Measurements from ENCODE around the gene FHAD1. TPM values are rescaled to one million over a fixed set of nuclear protein-coding genes. Genes with fewer than 3 reads are reported as not detected.

The FHAD1 gene
- total RNA-seq, 1 donor, result 0.72 TPM

DNA sequence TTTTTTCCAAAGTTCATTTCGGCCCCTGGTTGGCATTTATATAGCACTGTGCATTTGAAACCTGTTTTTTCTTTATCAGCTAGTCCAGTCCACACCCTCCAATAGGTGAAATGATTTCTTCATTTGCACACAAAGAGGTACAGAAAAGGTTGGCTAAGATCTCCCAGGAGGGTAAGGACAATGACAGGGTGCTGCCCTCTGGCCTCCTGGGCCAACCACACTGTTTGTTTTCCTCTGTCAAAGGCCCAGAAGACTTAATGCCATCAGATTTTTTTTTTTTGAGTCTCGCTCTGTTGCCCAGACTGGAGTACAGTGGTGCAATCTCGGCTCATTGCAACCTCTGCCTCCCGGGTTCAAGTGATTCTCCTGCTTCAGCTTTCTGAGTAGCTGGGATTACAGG, 92.5 kb downstream of the FHAD1 start:
- no peak overlapping the region for H3K4me2 ChIP-seq (ENCODE audit: insufficient read depth, low read length)
- no peak for DNase-seq (ENCODE audit: insufficient read length, low spot score, missing footprints)
- H3K79me2 ChIP-seq (ENCODE audit: insufficient read depth, low read length), result no peaks in the 10 kb centered on the region
- H3K36me3 ChIP-seq (ENCODE audit: insufficient read depth, low read length), result no peaks in the 10 kb centered on the region
- H4K20me1 ChIP-seq (ENCODE audit: insufficient read depth, low read length), result no peaks in the 10 kb centered on the region
- no peaks in the 10 kb centered on the region for H3K27me3 ChIP-seq (ENCODE audit: insufficient read depth, low read length)
- H3K27ac ChIP-seq (ENCODE audit: low read depth, low read length), result no peak overlapping the region
- peaks cover 37% of the 10 kb centered on the region for H3K4me1 ChIP-seq (ENCODE audit: insufficient read depth, low read length)
- H3K4me3 ChIP-seq (ENCODE audit: insufficient read depth, low read length), result no peak overlapping the region
- H3K9me3 ChIP-seq (ENCODE audit: low read depth, low read length), result peaks cover 1% of the 10 kb centered on the region
- no peak overlapping the region for H2AFZ ChIP-seq (ENCODE audit: low read length)
- TF ChIP-seq, protein P1, sequence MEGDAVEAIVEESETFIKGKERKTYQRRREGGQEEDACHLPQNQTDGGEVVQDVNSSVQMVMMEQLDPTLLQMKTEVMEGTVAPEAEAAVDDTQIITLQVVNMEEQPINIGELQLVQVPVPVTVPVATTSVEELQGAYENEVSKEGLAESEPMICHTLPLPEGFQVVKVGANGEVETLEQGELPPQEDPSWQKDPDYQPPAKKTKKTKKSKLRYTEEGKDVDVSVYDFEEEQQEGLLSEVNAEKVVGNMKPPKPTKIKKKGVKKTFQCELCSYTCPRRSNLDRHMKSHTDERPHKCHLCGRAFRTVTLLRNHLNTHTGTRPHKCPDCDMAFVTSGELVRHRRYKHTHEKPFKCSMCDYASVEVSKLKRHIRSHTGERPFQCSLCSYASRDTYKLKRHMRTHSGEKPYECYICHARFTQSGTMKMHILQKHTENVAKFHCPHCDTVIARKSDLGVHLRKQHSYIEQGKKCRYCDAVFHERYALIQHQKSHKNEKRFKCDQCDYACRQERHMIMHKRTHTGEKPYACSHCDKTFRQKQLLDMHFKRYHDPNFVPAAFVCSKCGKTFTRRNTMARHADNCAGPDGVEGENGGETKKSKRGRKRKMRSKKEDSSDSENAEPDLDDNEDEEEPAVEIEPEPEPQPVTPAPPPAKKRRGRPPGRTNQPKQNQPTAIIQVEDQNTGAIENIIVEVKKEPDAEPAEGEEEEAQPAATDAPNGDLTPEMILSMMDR (IDR thresholded peaks at IDR 0.05; ENCODE audit: extremely low read depth, low read depth, low read length), result no peak

DNA sequence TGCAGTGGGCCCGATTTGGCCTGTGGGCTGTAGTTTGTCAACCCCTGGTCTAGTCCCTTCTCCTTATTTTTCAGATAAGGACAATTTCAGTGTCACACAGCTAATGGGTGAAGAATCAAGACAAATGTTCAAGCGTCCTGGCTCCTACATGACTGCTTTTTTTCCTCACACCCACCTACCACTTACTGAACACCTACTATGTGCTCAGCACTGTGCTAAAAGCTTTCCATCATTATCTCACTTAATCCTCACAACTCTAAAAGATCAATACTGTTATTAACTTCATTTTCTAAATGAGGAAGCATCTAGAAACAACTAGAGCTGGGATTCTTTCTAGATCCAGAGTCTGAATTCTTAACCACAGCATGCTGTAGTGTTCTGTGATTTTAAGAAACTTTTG, 94.2 kb downstream of the FHAD1 start:
- H3K27me3 ChIP-seq (ENCODE audit: insufficient read depth, low read length), result no peaks in the 10 kb centered on the region
- peaks cover 1% of the 10 kb centered on the region for H3K9me3 ChIP-seq (ENCODE audit: low read depth, low read length)
- no peak overlapping the region for H3K4me3 ChIP-seq (ENCODE audit: insufficient read depth, low read length)
- no peak overlapping the region for H3K4me2 ChIP-seq (ENCODE audit: insufficient read depth, low read length)
- DNase-seq (ENCODE audit: insufficient read length, low spot score, missing footprints), result no peak
- no peaks in the 10 kb centered on the region for H3K36me3 ChIP-seq (ENCODE audit: insufficient read depth, low read length)
- TF ChIP-seq, protein P1 (IDR thresholded peaks at IDR 0.05; ENCODE audit: extremely low read depth, low read depth, low read length), result no peak
- H4K20me1 ChIP-seq (ENCODE audit: insufficient read depth, low read length), result no peaks in the 10 kb centered on the region
- H3K79me2 ChIP-seq (ENCODE audit: insufficient read depth, low read length), result no peaks in the 10 kb centered on the region
- H2AFZ ChIP-seq (ENCODE audit: low read length), result peak overlapping the region; percentile 68
- H3K4me1 ChIP-seq (ENCODE audit: insufficient read depth, low read length), result peaks cover 37% of the 10 kb centered on the region
- peak overlapping the region; percentile 58 for H3K27ac ChIP-seq (ENCODE audit: low read depth, low read length)

DNA sequence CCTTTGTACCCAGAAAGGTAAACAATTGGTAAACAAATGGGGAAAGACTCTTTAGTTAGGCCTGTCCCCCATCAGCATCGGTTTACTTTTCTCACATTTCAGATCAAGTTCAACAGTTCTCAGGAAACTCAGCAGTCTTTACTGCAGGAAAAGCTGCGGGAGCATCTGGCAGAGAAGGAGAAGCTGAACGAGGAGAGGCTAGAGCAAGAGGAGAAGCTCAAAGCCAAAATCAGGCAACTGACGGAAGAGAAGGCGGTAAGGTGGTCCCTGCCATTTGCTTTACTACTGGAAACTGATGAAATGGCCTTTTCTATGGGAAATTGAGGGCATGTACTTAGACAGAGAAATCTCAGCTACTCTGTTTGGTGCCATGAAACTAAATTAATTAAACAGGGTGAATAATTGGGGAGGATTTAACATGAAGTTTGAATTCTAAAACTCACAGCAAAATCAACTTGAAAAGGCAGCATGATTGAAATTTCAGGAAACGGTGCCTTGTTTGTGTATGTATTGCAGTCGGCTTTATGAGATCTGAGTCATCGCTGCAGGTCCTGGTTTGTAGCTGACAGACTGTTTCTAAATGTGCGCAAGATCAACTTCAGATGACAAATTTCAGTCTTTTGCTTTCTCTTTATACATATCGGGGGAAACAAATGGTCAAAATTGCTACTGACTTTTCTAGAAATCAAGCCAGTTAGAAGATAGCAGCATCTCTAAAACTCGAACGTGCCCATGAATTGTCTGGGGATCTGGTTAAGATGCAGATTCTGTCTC, 94.8 kb downstream of the FHAD1 start:
- Histone ChIP-seq H3K4me1 (ENCODE audit: insufficient read depth, low read length) (peaks cover 35% of the 10 kb centered on the region), H3K27me3 (ENCODE audit: insufficient read depth, low read length) (no peaks in the 10 kb centered on the region), H3K79me2 (ENCODE audit: insufficient read depth, low read length) (no peaks in the 10 kb centered on the region), H3K4me3 (ENCODE audit: insufficient read depth, low read length) (no peak overlapping the region), H3K36me3 (ENCODE audit: insufficient read depth, low read length) (no peaks in the 10 kb centered on the region), H3K27ac (ENCODE audit: low read depth, low read length) (peak overlapping the region; percentile 58), H3K4me2 (ENCODE audit: insufficient read depth, low read length) (peak overlapping the region; percentile 46), H3K9me3 (ENCODE audit: low read depth, low read length) (peaks cover 1% of the 10 kb centered on the region), H2AFZ (ENCODE audit: low read length) (peak overlapping the region; percentile 68), H4K20me1 (ENCODE audit: insufficient read depth, low read length) (no peaks in the 10 kb centered on the region)
- DNase-seq (ENCODE audit: insufficient read length, low spot score, missing footprints), result peak; percentile 85
- TF ChIP-seq, protein P1 (IDR thresholded peaks at IDR 0.05; ENCODE audit: extremely low read depth, low read depth, low read length), result no peak

DNA sequence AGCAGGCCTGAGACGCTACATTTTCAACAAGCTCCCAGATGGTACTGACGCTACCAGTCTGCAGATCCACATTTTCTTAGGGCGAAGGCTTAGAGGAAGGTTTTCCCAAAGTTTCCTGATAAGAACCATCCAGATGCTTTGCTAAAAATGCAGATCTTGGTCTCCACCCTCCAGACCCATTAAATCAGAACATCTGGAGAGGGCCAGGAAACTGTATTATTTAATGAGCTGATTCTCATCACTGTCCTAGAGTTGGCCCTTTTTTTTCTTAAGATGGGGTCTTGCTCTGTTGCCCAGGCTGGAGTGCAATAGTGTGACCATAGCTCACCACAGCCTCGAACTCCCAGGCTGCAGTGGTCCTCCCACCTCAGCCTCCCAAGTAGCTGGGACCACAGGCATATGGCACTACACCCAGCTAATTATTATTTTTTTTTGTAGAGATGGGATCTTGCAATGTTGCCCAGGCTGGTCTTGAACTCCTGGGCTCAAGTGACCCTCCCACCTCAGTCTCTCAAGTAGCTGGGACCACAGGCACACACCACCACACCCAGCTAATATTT, 95.5 kb downstream of the FHAD1 start:
- H3K4me3 ChIP-seq (ENCODE audit: insufficient read depth, low read length), result no peak overlapping the region
- H2AFZ ChIP-seq (ENCODE audit: low read length), result peak overlapping the region; percentile 68
- DNase-seq (ENCODE audit: insufficient read length, low spot score, missing footprints), result no peak

More for the DNA sequence above, 95.5 kb downstream of the FHAD1 start:
- Histone ChIP-seq H4K20me1 (ENCODE audit: insufficient read depth, low read length) (no peaks in the 10 kb centered on the region), H3K4me2 (ENCODE audit: insufficient read depth, low read length) (peak overlapping the region; percentile 46), H3K36me3 (ENCODE audit: insufficient read depth, low read length) (no peaks in the 10 kb centered on the region), H3K9me3 (ENCODE audit: low read depth, low read length) (peaks cover 1% of the 10 kb centered on the region), H3K27ac (ENCODE audit: low read depth, low read length) (peak overlapping the region; percentile 58), H3K79me2 (ENCODE audit: insufficient read depth, low read length) (no peaks in the 10 kb centered on the region), H3K4me1 (ENCODE audit: insufficient read depth, low read length) (peaks cover 29% of the 10 kb centered on the region), H3K27me3 (ENCODE audit: insufficient read depth, low read length) (no peaks in the 10 kb centered on the region)
- TF ChIP-seq, protein P1 (IDR thresholded peaks at IDR 0.05; ENCODE audit: extremely low read depth, low read depth, low read length), result no peak

All from osteoblast (primary cell).